ENCODE data around the gene MATN1.

GRCh38 chr1:30763651-30764248 is 40.4 kb upstream of the MATN1 start:
- TF ChIP-seq POLR2AphosphoS5 (IDR thresholded peaks at IDR 0.05; ENCODE audit: borderline replicate concordance, low read depth, low read length) (no peak), EZH2 (IDR thresholded peaks at IDR 0.05) (no peak)
